HL-60/S4 treated with retinoic acid at 250 ng/mL for 4 days and 3 days (cell line): ENCODE data around the gene CRYZL1.

Source experiments
- in situ Hi-C: fragments of 300-500 bp; cut with MboI; formaldehyde crosslinking; loops from 2 replicates; pipeline ENCODE4 v1.7.0; 2022; ENCODE audit warnings: low sequenced_read_pairs

The CRYZL1 gene

DNA sequence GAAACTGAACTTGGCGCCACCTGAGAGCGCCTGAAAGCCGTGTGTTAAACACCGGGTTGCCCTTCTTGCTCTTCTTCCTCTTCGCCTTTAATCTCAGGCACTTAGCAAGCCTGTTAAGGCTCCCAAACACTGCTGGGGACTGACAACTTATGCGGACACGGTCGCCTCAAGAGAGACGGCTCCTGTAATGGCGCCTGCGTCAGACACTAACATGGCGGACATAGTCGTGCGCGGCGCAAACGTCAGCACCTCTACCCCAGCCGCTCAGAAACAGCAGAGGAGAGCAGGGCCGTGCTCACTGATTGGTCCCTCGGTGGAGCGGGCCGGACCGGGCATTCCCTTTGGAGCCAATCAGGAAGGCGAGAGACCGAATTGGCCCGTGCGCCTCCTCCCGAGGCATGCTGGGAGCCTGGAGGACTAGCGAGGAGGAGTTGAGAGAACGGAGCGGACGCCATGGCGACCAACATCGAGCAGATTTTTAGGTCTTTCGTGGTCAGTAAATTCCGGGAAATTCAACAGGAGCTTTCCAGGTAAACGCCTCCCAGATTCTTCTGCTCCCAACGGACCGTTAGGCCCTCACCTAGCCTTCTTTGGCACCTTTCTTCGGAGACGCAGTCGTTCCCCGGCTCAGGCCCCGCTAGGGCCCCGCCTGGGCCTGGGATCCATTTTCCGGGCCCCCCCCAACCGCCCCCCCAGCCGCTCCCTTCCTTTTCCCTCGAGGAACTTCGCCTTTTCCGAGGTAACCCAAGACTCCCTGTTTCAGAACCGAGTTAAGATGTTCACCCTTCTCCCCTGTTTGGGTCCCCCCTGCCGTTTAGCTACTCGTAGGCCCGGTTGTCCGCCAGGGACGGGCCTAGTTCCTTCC, 98.7 kb downstream of the CRYZL1 start, which contains the start of gene SON:
Gene SON (plus strand): TSS at position 399 of the 865 bp plus-strand sequence. CDS start 55 bp downstream, at position 454.
- in situ Hi-C loops, result no loop called here

DNA sequence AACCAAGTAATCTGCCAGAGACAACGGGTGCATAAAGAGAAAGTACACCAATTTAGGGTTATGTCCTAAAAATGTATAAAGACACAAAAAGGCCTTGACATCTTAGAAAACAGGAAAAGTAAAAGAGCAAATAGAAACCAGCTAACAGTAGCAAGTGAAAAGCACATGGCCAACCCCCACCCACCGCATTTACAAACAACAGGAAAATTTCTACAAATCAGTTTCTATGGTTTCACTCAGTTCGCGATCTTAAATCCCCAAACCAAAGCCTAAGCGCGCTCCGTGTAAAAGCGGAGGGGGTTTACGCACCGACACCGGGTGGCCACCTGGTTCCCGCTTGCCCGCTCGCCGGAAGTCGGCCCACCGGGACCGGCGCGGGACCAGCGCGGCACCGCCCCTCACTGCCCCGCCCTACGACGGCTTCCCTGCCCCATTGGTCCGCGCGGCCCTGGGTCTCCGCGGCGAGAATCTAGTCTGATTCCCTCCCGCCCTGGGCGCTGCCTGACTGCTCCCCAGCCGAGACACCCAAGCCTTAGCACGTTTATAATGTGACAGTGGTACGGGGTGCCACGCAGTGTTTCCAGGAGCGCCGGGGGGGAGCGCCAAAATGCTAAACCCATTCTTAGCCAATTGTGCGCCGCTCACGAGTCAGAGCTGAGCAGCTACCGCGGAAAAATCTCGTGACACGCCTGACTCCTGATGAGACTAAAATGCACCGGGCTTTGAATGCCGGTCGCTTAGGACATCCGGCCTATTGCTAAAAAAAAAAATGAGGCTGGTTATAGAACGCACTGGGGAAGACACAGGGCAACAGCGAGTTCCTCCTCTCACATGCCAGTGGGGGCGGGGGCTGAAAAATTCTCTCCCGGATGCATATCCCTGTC, 99.5 kb downstream of the CRYZL1 start, which contains the start of gene GART:
Gene GART (minus strand): TSS at position 362 of the 884 bp plus-strand sequence. CDS start 2,802 bp downstream, outside the sequence.
- in situ Hi-C loops, result no loop called here

DNA sequence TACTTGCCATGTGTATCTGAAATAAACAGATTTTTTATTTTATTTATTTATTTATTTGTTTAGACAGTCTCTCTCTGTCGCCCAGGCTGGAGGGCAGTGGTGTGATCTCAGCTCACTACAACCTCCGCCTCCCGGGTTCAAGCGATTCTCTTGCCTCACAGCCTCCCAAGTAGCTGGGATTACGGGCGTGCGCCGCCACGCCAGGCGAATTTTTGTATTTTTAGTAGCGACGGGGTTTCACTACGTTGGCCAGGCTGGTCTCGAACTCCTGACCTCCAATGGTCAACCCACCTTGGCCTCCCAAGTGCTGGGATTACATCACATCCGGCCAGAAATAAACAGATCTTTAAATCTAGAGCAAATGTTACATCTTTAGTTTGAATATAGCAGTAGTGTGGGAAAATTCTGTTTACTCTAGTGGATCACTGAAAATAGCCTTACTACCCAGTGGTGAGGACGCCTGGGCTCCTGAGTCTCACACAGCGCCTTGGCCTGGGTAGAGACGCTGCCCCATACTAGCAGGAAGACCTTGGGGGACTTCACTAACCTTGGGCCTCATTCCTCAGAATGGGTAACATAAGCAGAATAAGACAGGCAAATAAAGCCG, 100.3 kb downstream of the CRYZL1 start:
- in situ Hi-C loops, result no loop called here

DNA sequence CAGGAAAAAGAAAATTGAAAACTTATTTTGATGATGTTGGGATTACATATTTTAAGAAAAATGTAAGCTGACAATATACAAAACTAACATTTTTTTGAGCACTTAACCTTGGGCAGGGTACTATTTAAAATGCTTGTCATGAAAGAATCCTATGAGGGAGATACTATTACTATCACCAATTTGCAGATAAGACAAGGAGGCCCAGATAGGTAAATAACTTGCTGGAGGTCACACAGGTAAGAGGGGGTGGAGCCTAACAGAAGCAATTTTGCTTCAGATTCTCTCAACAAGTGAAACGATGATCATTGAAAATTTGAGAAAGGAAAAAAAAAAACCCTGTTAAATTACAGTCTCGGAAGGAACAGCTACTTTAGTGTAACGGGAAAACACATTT, 100.8 kb downstream of the CRYZL1 start:
- in situ Hi-C loops, result no loop called here

DNA sequence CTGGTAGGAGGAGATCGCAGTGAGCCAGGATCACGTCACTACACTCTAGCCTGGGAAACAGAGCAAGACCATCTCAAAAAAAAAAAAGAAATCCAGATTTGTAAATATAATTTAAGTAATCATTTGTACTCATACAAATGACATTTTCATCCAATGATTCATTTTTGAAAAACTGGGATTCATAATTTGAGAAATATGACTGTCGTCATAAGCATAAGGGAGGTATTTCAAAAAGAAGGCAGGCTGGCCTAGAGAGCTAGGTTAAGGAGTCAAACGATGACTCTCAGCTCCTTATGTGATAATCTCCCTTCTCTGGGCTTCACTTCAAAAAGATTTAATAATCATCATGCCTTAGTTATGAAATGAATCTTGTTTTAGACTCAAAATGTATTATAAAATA, 101.9 kb downstream of the CRYZL1 start:
- in situ Hi-C loops, result no loop called here
